GM23338 (cell line): ENCODE measurements around the gene MAMDC2. TPM values are rescaled to one million over a fixed set of nuclear protein-coding genes. Genes with fewer than 3 reads are reported as not detected.

ENCODE experiments used
- ATAC-seq: fragments of 200-7000 bp; cut with Tn5 transposase; 3 replicates; pipeline ENCODE4 v1.9.1; 2020
- DNase-seq: peaks from one replicate; pipeline ENCODE4 v3.0.0-alpha.2; 2015; ENCODE audit warnings: low spot score
- H2AFZ ChIP-seq: fragments of 200-600 bp; sonication (generic); 2 replicates; pipeline ENCODE4 v1.8.0; 2016; ENCODE audit warnings: antibody characterized with exemption, mild to moderate bottlenecking, moderate library complexity
- H3F3A ChIP-seq: fragments of 200-600 bp; sonication (generic); replicated peaks from 2 replicates; pipeline ENCODE4 v1.8.0; 2017; ENCODE audit warnings: antibody characterized with exemption, mixed run types, low read depth
- H3K27ac ChIP-seq: fragments of 200-600 bp; sonication (generic); 2 replicates; pipeline ENCODE4 v1.6.1; 2016; ENCODE audit warnings: low read depth
- H3K27me3 ChIP-seq: fragments of 200-600 bp; sonication (generic); 2 replicates; pipeline ENCODE4 v1.8.0; 2016; ENCODE audit warnings: mild to moderate bottlenecking, mixed run types, moderate library complexity; ENCODE audit not compliant: insufficient read depth
- H3K36me3 ChIP-seq: fragments of 200-600 bp; sonication (generic); 2 replicates; pipeline ENCODE4 v1.8.0; 2016; ENCODE audit warnings: mild to moderate bottlenecking; ENCODE audit not compliant: insufficient read depth
- H3K4me1 ChIP-seq: fragments of 200-600 bp; sonication (generic); 2 replicates; pipeline ENCODE4 v1.8.0; 2016; ENCODE audit warnings: mild to moderate bottlenecking, moderate library complexity; ENCODE audit not compliant: insufficient read depth
- H3K4me2 ChIP-seq: fragments of 200-600 bp; sonication (generic); 2 replicates; pipeline ENCODE4 v1.7.1; 2017; ENCODE audit warnings: mixed run types
- H3K4me3 ChIP-seq: fragments of 200-600 bp; sonication (generic); 2 replicates; pipeline ENCODE4 v1.6.1; 2016; ENCODE audit warnings: mixed run types
- H3K79me2 ChIP-seq: fragments of 200-600 bp; sonication (generic); replicated peaks from 2 replicates; pipeline ENCODE4 v1.8.0; 2017; ENCODE audit warnings: mild to moderate bottlenecking; ENCODE audit not compliant: insufficient read depth
- H3K9me2 ChIP-seq: fragments of 200-600 bp; sonication (generic); 2 replicates; pipeline ENCODE4 v1.8.0; 2017; ENCODE audit not compliant: insufficient read depth
- H4K20me1 ChIP-seq: fragments of 200-600 bp; sonication (generic); replicated peaks from 2 replicates; pipeline ENCODE4 v1.8.0; 2017; ENCODE audit warnings: mild to moderate bottlenecking; ENCODE audit not compliant: insufficient read depth
- H3K27ac Mint-ChIP-seq: 2 replicates; pipeline ENCODE4 v1.8.0; 2020; ENCODE audit warnings: inconsistent platforms, mild to moderate bottlenecking, moderate library complexity, mixed read lengths
- H3K27me3 Mint-ChIP-seq: 3 replicates; pipeline ENCODE4 v1.8.0; 2022; ENCODE audit warnings: low read depth, mild to moderate bottlenecking, moderate library complexity, mixed read lengths, inconsistent platforms; ENCODE audit not compliant: insufficient read depth, poor library complexity
- H3K36me3 Mint-ChIP-seq: 3 replicates; pipeline ENCODE4 v1.8.0; 2021; ENCODE audit warnings: low read depth, mild to moderate bottlenecking, inconsistent platforms, moderate library complexity, mixed read lengths
- H3K4me1 Mint-ChIP-seq: 3 replicates; pipeline ENCODE4 v1.8.0; 2020; ENCODE audit warnings: mild to moderate bottlenecking, inconsistent platforms, mixed read lengths
- H3K4me3 Mint-ChIP-seq: 3 replicates; pipeline ENCODE4 v1.8.0; 2021; ENCODE audit warnings: moderate library complexity, mild to moderate bottlenecking, inconsistent platforms, mixed read lengths
- H3K9me3 Mint-ChIP-seq: 3 replicates; pipeline ENCODE4 v1.8.0; 2020; ENCODE audit warnings: moderate library complexity, mild to moderate bottlenecking, inconsistent platforms, mixed read lengths
- EZH2 ChIP-seq: fragments of 200-600 bp; sonication (generic); IDR thresholded peaks from one replicate; pipeline ENCODE4 v1.8.0; 2017; ENCODE audit warnings: antibody characterized with exemption, mild to moderate bottlenecking, low read depth; ENCODE audit not compliant: unreplicated experiment
- JUNB ChIP-seq: IDR thresholded peaks from one replicate; pipeline ENCODE4 v1.6.1; 2016; ENCODE audit warnings: antibody characterized with exemption; ENCODE audit not compliant: unreplicated experiment
- REST ChIP-seq: IDR thresholded peaks from one replicate; pipeline ENCODE4 v1.6.1; 2018; ENCODE audit warnings: antibody characterized with exemption; ENCODE audit not compliant: unreplicated experiment
- ZNF462 ChIP-seq: fragments of 250-450 bp; sonication (Bioruptor Pico); IDR thresholded peaks from 2 replicates; pipeline ENCODE4 v1.5.0; 2020; ENCODE audit warnings: mild to moderate bottlenecking, moderate library complexity
- polyA plus RNA-seq: library from polyadenylated mRNA; unstranded; fragments of >200 nt; fragmentation: Nextera tagmentation; extraction: Ambion mirVana; gene quantifications from 2 replicates; pipeline ENCODE4 v1.2.1, GENCODE V29; 2016
- total RNA-seq: library from RNA; depleted of rRNA; stranded (reverse); fragments of >200 nt; shearing (Covaris generic); gene quantifications from 2 replicates; pipeline ENCODE4 v1.2.3, GENCODE V29; 2014

MAMDC2 gene
- total and polyA plus RNA-seq, 2 experiments from 2014 or later: 7.7 to 19.6 TPM

- ATAC-seq (no peak), DNase-seq (no peak)
- Histone ChIP-seq H3K4me3 (no peak overlapping the region), H3K79me2 (no peaks in the 10 kb centered on the region), H3K4me1 (peaks cover 8% of the 10 kb centered on the region; the same call in 1 of the 2 replicates), H2AFZ (no peak overlapping the region), H3K36me3 (no peaks in the 10 kb centered on the region), H3F3A (no peaks in the 10 kb centered on the region), H3K27ac (no peak overlapping the region), H3K27me3 (no peaks in the 10 kb centered on the region), H4K20me1 (no peaks in the 10 kb centered on the region), H3K4me2 (no peak overlapping the region), H3K9me2 (no peaks in the 10 kb centered on the region)
- Mint-ChIP-seq H3K4me3 (no peak overlapping the region), H3K9me3 (no peaks in the 10 kb centered on the region), H3K36me3 (no peaks in the 10 kb centered on the region), H3K27me3 (peaks cover 3% of the 10 kb centered on the region), H3K27ac (no peak overlapping the region), H3K4me1 (no peaks in the 10 kb centered on the region)
- no peak for TF ChIP-seq EZH2
- TF ChIP-seq REST: no peak
- TF ChIP-seq JUNB: no peak
- TF ChIP-seq ZNF462 (CRISPR knock-in tag): no peak
Measured at GRCh38 chr9:70093095-70093494, 49.4 kb downstream of the MAMDC2 start.
